Measurements from ENCODE around the gene CACNB4. TPM values are rescaled to one million over a fixed set of nuclear protein-coding genes. Genes with fewer than 3 reads are reported as not detected.

The CACNB4 gene
- total RNA-seq, 4 donors from 2014 or later, result 1.5 to 5.4 (median 2.4) TPM

GRCh38 chr2:151908204-151908882 is 190.5 kb downstream of the CACNB4 start:
- peak; percentile 65 for ATAC-seq (ENCODE audit: low FRiP score)
- TF ChIP-seq CTCF (IDR thresholded peaks at IDR 0.05), result no peak
- DNase-seq (ENCODE audit: low spot score), result no peak

- ATAC-seq (ENCODE audit: low FRiP score), result no peak
- DNase-seq (ENCODE audit: low spot score), result no peak
These were observed 191.3 kb downstream of the CACNB4 start for GRCh38 chr2:151907286-151908203.

GRCh38 chr2:151906633-151906998 is 192.2 kb downstream of the CACNB4 start:
- DNase-seq (ENCODE audit: low spot score), result no peak
- no peak for TF ChIP-seq CTCF (IDR thresholded peaks at IDR 0.05)
- ATAC-seq (ENCODE audit: low FRiP score), result no peak

More at GRCh38 chr2:151907286-151908203, 191.3 kb downstream of the CACNB4 start:
- no peak for TF ChIP-seq CTCF (IDR thresholded peaks at IDR 0.05)

GRCh38 chr2:151905963-151906632 is 192.7 kb downstream of the CACNB4 start:
- no peak for DNase-seq (ENCODE audit: low spot score)
- ATAC-seq (ENCODE audit: low FRiP score), result no peak
- TF ChIP-seq CTCF (IDR thresholded peaks at IDR 0.05), result no peak

GRCh38 chr2:151904807-151905206 is 194.0 kb downstream of the CACNB4 start:
- peak; percentile 16 for ATAC-seq (ENCODE audit: low FRiP score)
- no peak for TF ChIP-seq CTCF (IDR thresholded peaks at IDR 0.05)
- no peak for DNase-seq (ENCODE audit: low spot score)

GRCh38 chr2:151904021-151904420 is 194.8 kb downstream of the CACNB4 start:
- TF ChIP-seq CTCF (IDR thresholded peaks at IDR 0.05), result no peak
- no peak for ATAC-seq (ENCODE audit: low FRiP score)
- no peak for DNase-seq (ENCODE audit: low spot score)
